Adipocyte (in vitro differentiated cells): ENCODE data around the gene CSTPP1.

Source experiments
- DNase-seq: peaks from one replicate; pipeline ENCODE4 v3.0.0-alpha.2; 2015; ENCODE audit warnings: low read depth
- H3K27me3 ChIP-seq: replicated peaks from 2 replicates; pipeline ENCODE4 v1.7.0; 2013; ENCODE audit warnings: mild to moderate bottlenecking, low read length, moderate library complexity; ENCODE audit not compliant: control insufficient read depth, insufficient read depth
- H3K36me3 ChIP-seq: 2 replicates; pipeline ENCODE4 v1.7.0; 2013; ENCODE audit warnings: low read length, mild to moderate bottlenecking, moderate library complexity; ENCODE audit not compliant: control insufficient read depth, insufficient read depth, severe bottlenecking
- H3K4me1 ChIP-seq: 2 replicates; pipeline ENCODE4 v1.7.0; 2013; ENCODE audit warnings: mild to moderate bottlenecking, low read length, moderate library complexity; ENCODE audit not compliant: control insufficient read depth, insufficient read depth
- H3K4me3 ChIP-seq: 2 replicates; pipeline ENCODE4 v1.7.0; 2013; ENCODE audit warnings: mild to moderate bottlenecking, low read length, moderate library complexity
- H3K9ac ChIP-seq: 2 replicates; pipeline ENCODE4 v1.7.0; 2013; ENCODE audit warnings: mild to moderate bottlenecking, low read length, moderate library complexity
- H3K9me3 ChIP-seq: 2 replicates; pipeline ENCODE4 v1.7.0; 2013; ENCODE audit warnings: mild to moderate bottlenecking, low read length, moderate library complexity; ENCODE audit not compliant: control insufficient read depth

Gene CSTPP1

DNA sequence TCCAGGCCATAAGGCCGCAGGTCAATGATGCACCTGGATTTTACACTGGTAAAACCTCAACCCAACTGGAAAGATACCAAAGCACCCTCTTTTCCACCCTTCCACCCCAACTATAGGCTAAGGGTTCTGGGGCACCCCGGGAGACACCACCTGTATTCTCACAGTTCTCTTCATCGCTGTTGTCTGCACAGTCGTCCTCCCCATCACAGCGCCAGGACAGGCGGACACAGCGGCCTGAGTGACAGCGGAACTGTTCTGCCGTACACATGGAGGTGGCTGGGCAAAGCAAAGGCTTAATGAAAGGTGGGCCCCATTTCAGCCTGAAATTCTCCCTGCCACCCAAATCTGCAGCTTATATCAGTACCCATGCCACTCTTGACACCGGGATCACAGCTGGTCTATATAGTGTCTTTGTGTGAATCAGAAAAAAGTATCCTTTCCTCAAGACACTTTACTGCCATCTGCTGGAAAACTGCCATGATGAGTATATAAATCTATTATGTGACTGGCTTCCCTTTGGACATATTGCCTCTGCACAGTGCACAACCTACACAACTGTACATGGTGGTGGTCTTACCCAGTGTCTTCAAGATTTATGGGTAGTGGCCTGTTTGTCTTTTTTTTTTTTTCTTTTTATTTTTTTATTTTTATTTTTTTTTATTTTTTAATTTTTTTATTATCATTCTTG lies 39.7 kb upstream of the CSTPP1 start:
- Histone ChIP-seq H3K27me3 (no peaks in the 10 kb centered on the region), H3K9ac (no peak overlapping the region), H3K9me3 (no peaks in the 10 kb centered on the region), H3K36me3 (peaks cover 5% of the 10 kb centered on the region), H3K4me1 (no peaks in the 10 kb centered on the region), H3K4me3 (no peak overlapping the region)
- peak; percentile 64 for DNase-seq

DNA sequence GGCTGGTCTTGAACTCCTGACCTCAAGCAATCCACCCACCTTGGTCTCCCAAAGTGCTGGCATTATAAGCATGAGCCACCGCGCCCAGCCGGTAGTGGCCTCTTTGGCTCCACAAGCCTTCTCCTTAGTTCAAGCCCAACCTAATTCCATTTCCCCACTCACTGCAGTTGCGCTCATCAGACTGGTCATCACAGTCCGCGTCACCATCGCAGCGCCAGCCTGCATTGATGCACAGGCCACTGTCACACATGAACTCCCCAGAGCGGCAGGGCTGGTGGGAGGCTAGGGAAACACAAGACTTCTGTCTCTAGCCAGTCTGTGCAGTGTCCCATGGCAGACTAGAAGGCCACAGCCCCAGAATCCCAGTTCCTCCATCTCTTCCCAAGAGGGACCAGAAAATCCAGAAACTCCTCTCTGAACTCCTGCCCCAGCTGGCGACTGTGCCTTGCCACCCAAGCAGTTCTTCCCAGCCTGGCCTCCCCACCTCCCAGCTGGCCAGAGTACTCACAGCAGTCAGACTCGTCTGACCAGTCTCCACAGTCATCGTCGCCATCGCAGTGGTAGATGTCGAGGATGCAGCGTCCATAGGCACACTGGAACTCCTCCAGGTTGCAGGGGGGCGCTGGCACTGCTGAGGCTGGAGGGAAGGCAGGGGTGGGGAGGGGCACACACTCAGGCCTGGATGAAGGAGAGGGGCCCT lies 38.0 kb upstream of the CSTPP1 start:
- Histone ChIP-seq H3K4me1 (no peaks in the 10 kb centered on the region), H3K4me3 (no peak overlapping the region), H3K9ac (no peak overlapping the region), H3K27me3 (no peaks in the 10 kb centered on the region), H3K9me3 (no peaks in the 10 kb centered on the region), H3K36me3 (peaks cover 5% of the 10 kb centered on the region)
- DNase-seq = no peak

DNA sequence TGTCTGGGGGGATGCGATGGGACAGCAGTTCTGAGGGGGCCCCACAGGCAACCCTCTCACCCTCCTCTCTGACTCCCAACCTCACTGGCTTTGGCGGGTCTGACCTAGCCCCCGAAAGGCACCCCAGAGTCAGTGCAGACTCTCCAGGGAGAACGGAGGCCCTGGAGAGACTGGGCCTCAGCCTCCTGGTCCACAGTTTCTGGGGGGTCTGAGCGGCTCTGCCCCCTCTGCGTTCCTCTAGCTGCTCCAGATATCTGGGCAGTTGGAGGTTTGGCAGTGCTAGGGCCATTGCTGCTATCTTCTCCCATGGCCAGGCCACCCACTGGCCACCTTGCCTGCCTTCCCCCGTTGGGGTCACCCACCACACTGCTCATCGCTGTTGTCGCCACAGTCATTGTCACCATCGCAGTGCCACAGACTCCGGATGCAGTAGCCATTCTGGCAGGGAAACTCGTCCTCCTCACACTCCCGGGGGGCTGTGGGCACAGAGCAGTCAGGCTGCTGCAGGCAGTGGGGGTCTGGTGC lies 37.0 kb upstream of the CSTPP1 start:
- H3K4me3 ChIP-seq = no peak overlapping the region
- H3K4me1 ChIP-seq = no peaks in the 10 kb centered on the region
- no peaks in the 10 kb centered on the region for H3K9me3 ChIP-seq
- no peak for DNase-seq
- H3K9ac ChIP-seq = no peak overlapping the region
- no peaks in the 10 kb centered on the region for H3K27me3 ChIP-seq
- peaks cover under 1% of the 10 kb centered on the region for H3K36me3 ChIP-seq

DNA sequence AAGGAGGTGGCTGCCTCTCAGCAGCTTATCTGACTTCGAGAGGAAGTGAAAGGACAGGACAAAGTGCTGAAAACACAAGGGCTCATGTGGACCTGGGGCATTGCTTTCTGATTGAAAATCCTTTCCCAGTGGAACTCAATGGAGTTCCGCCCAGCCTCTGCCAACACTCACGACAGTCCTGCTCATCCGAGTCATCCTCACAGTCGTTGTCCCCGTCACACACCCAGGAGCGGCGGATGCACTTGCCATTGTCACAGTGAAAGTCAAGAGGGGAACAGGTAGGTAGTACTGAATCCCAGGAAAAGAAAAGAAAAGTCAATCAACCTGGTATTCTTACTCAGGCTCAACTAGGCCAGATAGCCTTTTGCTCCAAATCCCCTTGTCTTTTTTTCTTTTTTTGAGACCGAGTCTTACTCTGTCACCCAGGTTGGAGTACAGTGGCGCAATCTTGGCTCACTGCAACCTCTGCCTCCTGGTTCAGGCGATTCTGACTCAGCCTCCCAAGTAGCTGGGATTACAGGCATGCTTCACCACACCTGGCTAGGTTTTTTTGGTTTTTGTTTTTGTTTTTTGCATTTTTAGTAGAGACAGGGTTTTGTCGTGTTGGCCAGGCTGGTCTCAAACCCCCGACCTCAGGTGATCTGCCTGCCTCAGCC lies 36.3 kb upstream of the CSTPP1 start:
- DNase-seq = no peak
- no peaks in the 10 kb centered on the region for H3K36me3 ChIP-seq
- no peak overlapping the region for H3K9ac ChIP-seq
- H3K9me3 ChIP-seq = no peaks in the 10 kb centered on the region
- H3K4me3 ChIP-seq = no peak overlapping the region
- no peaks in the 10 kb centered on the region for H3K4me1 ChIP-seq
- H3K27me3 ChIP-seq = no peaks in the 10 kb centered on the region

DNA sequence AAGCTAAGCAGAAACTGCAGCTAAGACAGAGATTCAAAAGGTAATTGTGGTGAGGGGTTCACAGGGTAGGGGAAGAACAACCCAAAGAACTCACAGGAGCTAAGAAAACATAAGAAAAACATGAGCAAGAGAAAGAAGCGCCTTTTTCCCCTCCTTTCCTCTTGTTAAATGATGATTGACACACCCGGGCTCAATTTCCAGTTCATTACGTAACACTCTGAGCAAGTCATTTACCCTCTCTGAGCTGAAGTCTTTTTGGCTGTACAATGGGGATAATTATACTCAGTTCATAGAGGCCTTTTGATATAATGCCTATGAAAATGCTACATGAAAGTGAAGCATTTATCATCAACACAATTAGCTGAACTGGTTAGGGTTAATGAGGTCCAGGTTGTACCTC lies 35.4 kb upstream of the CSTPP1 start:
- no peaks in the 10 kb centered on the region for H3K9me3 ChIP-seq
- H3K27me3 ChIP-seq = no peaks in the 10 kb centered on the region
- DNase-seq = peak; percentile 15
- H3K9ac ChIP-seq = no peak overlapping the region
- no peaks in the 10 kb centered on the region for H3K4me1 ChIP-seq
- no peaks in the 10 kb centered on the region for H3K36me3 ChIP-seq
- no peak overlapping the region for H3K4me3 ChIP-seq

DNA sequence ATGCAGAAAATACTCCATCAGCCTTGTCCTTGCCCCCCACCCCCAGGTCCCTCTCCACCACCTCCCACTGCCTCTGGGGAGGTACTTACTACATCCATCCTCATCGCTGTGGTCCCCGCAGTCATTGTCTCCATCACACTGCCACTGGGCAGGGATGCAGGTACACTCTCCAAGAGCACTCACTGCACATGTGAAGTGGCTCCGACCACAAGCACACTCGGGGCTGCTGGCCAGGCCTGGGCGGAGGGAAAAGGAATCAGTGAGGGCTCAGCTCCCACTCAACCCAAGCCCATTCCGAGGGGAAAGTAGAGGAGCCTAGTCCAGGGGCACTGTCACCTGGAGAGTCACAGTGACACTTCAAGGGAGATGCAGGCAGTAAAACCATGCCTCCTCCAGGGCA lies 33.9 kb upstream of the CSTPP1 start:
- H3K4me3 ChIP-seq = no peak overlapping the region
- no peak overlapping the region for H3K9ac ChIP-seq
- no peak for DNase-seq
- no peaks in the 10 kb centered on the region for H3K27me3 ChIP-seq
- H3K4me1 ChIP-seq = no peaks in the 10 kb centered on the region
- H3K9me3 ChIP-seq = no peaks in the 10 kb centered on the region
- no peaks in the 10 kb centered on the region for H3K36me3 ChIP-seq

DNA sequence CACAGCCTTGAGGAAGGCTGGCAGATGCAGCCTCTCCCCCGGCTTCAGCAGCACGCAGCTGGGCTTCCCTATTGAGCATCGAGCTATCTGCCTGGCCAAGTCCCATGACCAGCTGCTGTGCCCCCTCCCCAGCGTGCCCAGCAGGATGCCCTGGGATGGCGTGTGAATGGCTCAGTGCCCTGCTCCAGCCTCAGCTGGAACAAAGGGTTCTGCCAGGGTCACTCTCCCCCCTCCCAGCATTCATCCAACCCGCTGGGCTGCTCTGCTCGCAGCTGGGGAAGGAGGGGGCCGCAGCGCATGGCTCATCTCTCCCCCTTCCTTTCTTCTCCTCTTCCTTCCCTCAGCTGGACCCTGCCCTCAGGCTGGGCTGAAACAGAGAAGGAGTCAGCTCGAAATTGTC lies 32.7 kb upstream of the CSTPP1 start:
- no peak for DNase-seq

DNA sequence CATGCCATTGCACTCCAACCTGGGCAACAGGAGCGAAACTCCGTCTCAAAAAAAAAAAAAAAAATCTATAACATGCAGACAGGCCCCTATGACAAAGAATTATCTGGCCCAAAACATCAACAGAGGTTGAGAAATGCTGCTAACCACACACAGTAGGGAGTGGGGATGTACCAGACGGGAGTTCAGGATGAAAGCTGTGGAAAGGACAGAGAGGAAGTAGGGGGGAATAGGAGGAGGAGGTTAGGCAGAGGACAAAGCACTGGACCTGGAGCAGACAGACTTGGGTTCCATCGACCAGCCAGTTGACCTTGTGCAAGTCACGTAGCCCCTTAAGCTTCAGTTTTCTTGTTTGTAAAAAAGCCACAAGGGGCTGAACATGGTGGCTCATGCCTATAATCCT lies 30.8 kb upstream of the CSTPP1 start:
- no peak overlapping the region for H3K4me3 ChIP-seq
- no peaks in the 10 kb centered on the region for H3K27me3 ChIP-seq
- no peak overlapping the region for H3K9ac ChIP-seq
- no peaks in the 10 kb centered on the region for H3K9me3 ChIP-seq
- no peak for DNase-seq
- no peaks in the 10 kb centered on the region for H3K36me3 ChIP-seq
- H3K4me1 ChIP-seq = no peaks in the 10 kb centered on the region

More for the DNA sequence above, 32.7 kb upstream of the CSTPP1 start:
- Histone ChIP-seq H3K36me3 (no peaks in the 10 kb centered on the region), H3K9ac (no peak overlapping the region), H3K4me3 (no peak overlapping the region), H3K4me1 (no peaks in the 10 kb centered on the region), H3K9me3 (no peaks in the 10 kb centered on the region), H3K27me3 (no peaks in the 10 kb centered on the region)

DNA sequence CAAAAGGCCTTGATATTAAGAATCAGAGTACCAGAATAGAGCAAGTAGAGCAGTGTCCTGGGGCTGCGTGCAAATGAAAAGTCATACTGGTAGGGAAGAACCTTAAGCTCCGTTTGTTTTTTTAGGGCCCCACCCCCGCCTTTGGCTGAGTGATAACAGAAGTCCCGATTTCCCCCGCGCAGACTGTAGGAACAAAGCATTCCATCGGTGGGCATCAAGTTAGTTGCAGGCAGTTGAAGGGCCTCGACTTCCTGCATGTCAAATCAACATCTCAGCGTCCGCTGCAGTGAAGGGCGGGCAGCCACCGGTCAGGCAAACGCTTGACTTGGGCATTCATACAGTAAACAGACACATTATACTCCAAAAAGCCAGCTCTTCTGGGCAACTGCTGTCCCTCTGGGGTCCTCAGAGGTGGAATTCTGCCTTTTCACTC lies 29.9 kb upstream of the CSTPP1 start:
- peak; percentile 56 for DNase-seq
- Histone ChIP-seq H3K9ac (no peak overlapping the region), H3K9me3 (no peaks in the 10 kb centered on the region), H3K36me3 (no peaks in the 10 kb centered on the region), H3K27me3 (no peaks in the 10 kb centered on the region), H3K4me1 (no peaks in the 10 kb centered on the region), H3K4me3 (no peak overlapping the region)

DNA sequence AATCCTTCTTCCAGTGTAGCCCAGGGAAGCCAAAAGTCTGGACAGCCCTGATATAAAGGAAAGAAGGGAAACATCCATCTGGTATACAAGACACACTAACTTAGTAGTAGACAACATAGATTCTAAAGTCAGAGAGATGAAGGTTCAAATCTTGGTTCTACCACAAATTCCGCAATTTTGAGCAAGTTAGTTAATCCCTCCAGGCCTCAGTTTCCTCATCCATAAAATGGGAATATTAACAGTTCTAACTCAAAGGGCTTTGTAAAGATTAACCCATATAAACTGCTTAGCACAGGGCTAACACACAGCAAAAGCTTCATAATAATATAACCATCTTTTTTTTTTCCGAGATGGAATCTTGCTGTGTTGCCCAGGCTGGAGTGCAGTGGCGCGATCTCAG lies 29.0 kb upstream of the CSTPP1 start:
- Histone ChIP-seq H3K4me3 (no peak overlapping the region), H3K9ac (no peak overlapping the region), H3K36me3 (no peaks in the 10 kb centered on the region), H3K4me1 (no peaks in the 10 kb centered on the region), H3K27me3 (no peaks in the 10 kb centered on the region), H3K9me3 (no peaks in the 10 kb centered on the region)
- no peak for DNase-seq

DNA sequence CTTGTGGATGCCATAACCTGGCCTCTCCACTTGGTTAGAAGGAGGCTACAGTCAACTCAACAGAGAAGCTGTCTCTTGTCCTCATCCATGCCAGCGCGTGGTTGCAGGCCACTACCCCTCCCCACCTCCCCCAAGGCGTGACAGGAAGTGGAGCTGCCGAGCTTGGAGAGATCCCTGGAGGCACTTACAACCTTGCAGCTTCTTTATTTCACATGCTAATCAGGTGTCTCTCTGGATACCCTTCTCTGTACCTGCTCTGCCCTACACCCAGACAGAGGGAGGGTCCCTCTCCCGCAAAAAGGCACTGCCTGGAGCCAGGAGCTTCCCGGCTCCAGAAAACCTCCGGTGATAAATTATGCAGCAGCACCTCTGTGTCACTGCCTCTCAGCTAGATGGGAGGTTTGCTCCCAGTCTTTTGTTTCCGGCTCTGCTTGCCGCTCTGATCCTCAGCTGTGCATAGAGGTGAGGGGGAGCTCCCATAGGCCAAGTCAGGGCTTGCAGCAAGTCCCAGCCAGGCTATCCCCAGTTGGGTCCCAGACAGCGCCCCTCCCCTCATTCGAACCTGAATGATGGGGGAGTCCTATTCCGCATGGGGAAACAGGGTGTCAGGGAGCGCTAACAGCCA lies 23.9 kb upstream of the CSTPP1 start:
- Histone ChIP-seq H3K9ac (no peak overlapping the region), H3K9me3 (no peaks in the 10 kb centered on the region), H3K4me1 (peaks cover 25% of the 10 kb centered on the region), H3K27me3 (no peaks in the 10 kb centered on the region), H3K36me3 (no peaks in the 10 kb centered on the region), H3K4me3 (no peak overlapping the region)
- no peak for DNase-seq
